Lower lobe of right lung (tissue), 2 donors: ENCODE results near the gene SYNE2. TPM values are rescaled to one million over a fixed set of nuclear protein-coding genes. Genes with fewer than 3 reads are reported as not detected.
A peak's percentile ranks its signal among the peaks of the same experiment; 100 is the strongest.

ENCODE experiments used
- ATAC-seq, 2 donors: fragments of 200-7000 bp; cut with Tn5 transposase; one replicate each; pipeline ENCODE4 v1.9.1; 2020 to 2022; ENCODE audit warnings: mild to moderate bottlenecking in 2 of 2, moderate library complexity in 2 of 2
- DNase-seq: peaks from one replicate; pipeline ENCODE4 v3.0.0-alpha.2; 2020
- H3K27ac ChIP-seq: fragments of 200-600 bp; one replicate; pipeline ENCODE4 v1.8.0; 2022
- H3K27me3 ChIP-seq: fragments of 200-600 bp; one replicate; pipeline ENCODE4 v1.8.0; 2022; ENCODE audit warnings: low read depth
- H3K36me3 ChIP-seq: fragments of 200-600 bp; one replicate; pipeline ENCODE4 v1.8.0; 2022; ENCODE audit warnings: mild to moderate bottlenecking
- H3K4me1 ChIP-seq: fragments of 200-600 bp; one replicate; pipeline ENCODE4 v1.8.0; 2022
- H3K4me3 ChIP-seq: fragments of 200-600 bp; one replicate; pipeline ENCODE4 v1.8.0; 2022; ENCODE audit warnings: mild to moderate bottlenecking
- H3K9me3 ChIP-seq: fragments of 200-600 bp; one replicate; pipeline ENCODE4 v1.8.0; 2022
- CTCF ChIP-seq: fragments of 200-600 bp; IDR thresholded peaks from one replicate; pipeline ENCODE4 v1.8.0; 2022; ENCODE audit warnings: antibody characterized with exemption, mild to moderate bottlenecking
- intact Hi-C: fragments of 100-400 bp; cut with DNase I; formaldehyde crosslinking; loops from one replicate; pipeline ENCODE4 v1.11.0; 2022
- total RNA-seq: library from RNA; stranded (reverse); fragmentation: NEBNext Ultra II Directional; extraction: Animal tissue kit (Norgen Biotek cat#: 25700); gene quantifications from one replicate; pipeline ENCODE4 v1.2.1, GENCODE V29; 2021
- donor health status: DM: no; HTN: yes; CAD: no; lungs with severe emphysema.

The SYNE2 gene
- total RNA-seq, 1 donor from 2014 or later: 129 TPM

GRCh38 chr14:64198486-64198885 is 345.7 kb downstream of the SYNE2 start:
- H3K9me3 ChIP-seq: no peaks in the 10 kb centered on the region
- H3K4me3 ChIP-seq: no peak overlapping the region
- no peak overlapping the region for H3K27ac ChIP-seq

GRCh38 chr14:64200170-64200569 is 347.4 kb downstream of the SYNE2 start:
- DNase-seq (peak; percentile 58), ATAC-seq (peak; percentile 54 to 55)
- Histone ChIP-seq H3K36me3 (peaks cover 11% of the 10 kb centered on the region), H3K27ac (peak overlapping the region; percentile 13), H3K4me3 (no peak overlapping the region), H3K27me3 (no peaks in the 10 kb centered on the region), H3K9me3 (no peaks in the 10 kb centered on the region), H3K4me1 (peaks cover 21% of the 10 kb centered on the region)
- intact Hi-C loops: no loop called here
- TF ChIP-seq CTCF: no peak

More at GRCh38 chr14:64198486-64198885, 345.7 kb downstream of the SYNE2 start:
- intact Hi-C loops: no loop called here
- peaks cover 21% of the 10 kb centered on the region for H3K4me1 ChIP-seq
- H3K36me3 ChIP-seq: peaks cover 6% of the 10 kb centered on the region
- no peaks in the 10 kb centered on the region for H3K27me3 ChIP-seq
- DNase-seq: no peak
- no peak for TF ChIP-seq CTCF
- ATAC-seq: no peak

GRCh38 chr14:64201296-64201695 is 348.5 kb downstream of the SYNE2 start:
- Histone ChIP-seq H3K4me3 (no peak overlapping the region), H3K27ac (peak overlapping the region; percentile 13), H3K9me3 (no peaks in the 10 kb centered on the region), H3K27me3 (no peaks in the 10 kb centered on the region), H3K4me1 (peaks cover 18% of the 10 kb centered on the region), H3K36me3 (peaks cover 11% of the 10 kb centered on the region)
- TF ChIP-seq CTCF: no peak
- intact Hi-C loops: no loop called here
- ATAC-seq (peak; percentile 74 to 89), DNase-seq (peak; percentile 68)

GRCh38 chr14:64201921-64202545 is 349.2 kb downstream of the SYNE2 start:
- ATAC-seq (no peak), DNase-seq (no peak)
- H3K27ac ChIP-seq: no peak overlapping the region
- no peak for TF ChIP-seq CTCF
- intact Hi-C loops: no loop called here
- H3K4me1 ChIP-seq: peaks cover 13% of the 10 kb centered on the region
- peaks cover 11% of the 10 kb centered on the region for H3K36me3 ChIP-seq
- no peak overlapping the region for H3K4me3 ChIP-seq
- no peaks in the 10 kb centered on the region for H3K9me3 ChIP-seq
- H3K27me3 ChIP-seq: no peaks in the 10 kb centered on the region

GRCh38 chr14:64202716-64203115 is 349.9 kb downstream of the SYNE2 start:
- Histone ChIP-seq H3K27me3 (no peaks in the 10 kb centered on the region), H3K27ac (no peak overlapping the region), H3K9me3 (no peaks in the 10 kb centered on the region), H3K4me3 (no peak overlapping the region), H3K4me1 (peaks cover 13% of the 10 kb centered on the region), H3K36me3 (peaks cover 11% of the 10 kb centered on the region)
- TF ChIP-seq CTCF: no peak
- DNase-seq (no peak), ATAC-seq (no peak)
- intact Hi-C loops: no loop called here
